A673 (cell line): ENCODE data around the gene SMOC1. TPM values are rescaled to one million over a fixed set of nuclear protein-coding genes. Genes with fewer than 3 reads are reported as not detected.

Experiments
- BruUV-seq: library from RNA; stranded (reverse); fragments of 400-500 nt; replicated peaks from 2 replicates; lab custom pipeline; 2021; lab: Mats Ljungman, UMichigan
- CTCF ChIA-PET: fragments of 300-600 bp; sonication (Branson Sonifier 250); formaldehyde crosslinking; loops from one replicate; lab custom pipeline; 2022; ENCODE audit warnings: antibody characterized with exemption; lab: Charles Lee
- POLR2A ChIA-PET: fragments of 300-600 bp; sonication (Branson Sonifier 250); formaldehyde crosslinking; loops from one replicate; lab custom pipeline; 2022; ENCODE audit warnings: antibody characterized with exemption; ENCODE audit not compliant: low non-redundant PET; lab: Charles Lee
- DNase-seq: peaks from one replicate; pipeline ENCODE4 v3.0.0-alpha.2; 2015; ENCODE audit warnings: low spot score
- H3K27ac ChIP-seq: fragments of 200-600 bp; sonication (generic); 2 replicates; pipeline ENCODE4 v1.5.1; 2016; ENCODE audit warnings: mixed run types, low read depth, mild to moderate bottlenecking, mixed read lengths, antibody characterized with exemption, low read length; ENCODE audit not compliant: poor library complexity, severe bottlenecking
- H3K27me3 ChIP-seq: fragments of 200-600 bp; sonication (generic); replicated peaks from 2 replicates; pipeline ENCODE4 v1.6.1; 2017; ENCODE audit warnings: mixed run types, low read depth, mild to moderate bottlenecking, mixed read lengths, antibody characterized with exemption, low read length; ENCODE audit not compliant: insufficient read depth, poor library complexity
- H3K36me3 ChIP-seq: fragments of 200-600 bp; sonication (generic); 2 replicates; pipeline ENCODE4 v1.6.1; 2016; ENCODE audit warnings: mixed run types, mild to moderate bottlenecking, mixed read lengths, antibody characterized with exemption, low read length; ENCODE audit not compliant: insufficient read depth, poor library complexity, severe bottlenecking
- H3K4me1 ChIP-seq: fragments of 200-600 bp; sonication (generic); 2 replicates; pipeline ENCODE4 v1.6.1; 2017; ENCODE audit warnings: mixed run types, mild to moderate bottlenecking, mixed read lengths, antibody characterized with exemption, low read length; ENCODE audit not compliant: insufficient read depth, poor library complexity, severe bottlenecking
- H3K4me3 ChIP-seq: fragments of 200-600 bp; sonication (generic); 2 replicates; pipeline ENCODE4 v1.5.1; 2016; ENCODE audit warnings: low read depth, mixed run types, mild to moderate bottlenecking, mixed read lengths, low read length; ENCODE audit not compliant: poor library complexity, severe bottlenecking
- H3K9me3 ChIP-seq: fragments of 200-600 bp; sonication (generic); 2 replicates; pipeline ENCODE4 v1.6.1; 2016; ENCODE audit warnings: mixed run types, low read depth, mild to moderate bottlenecking, mixed read lengths, antibody characterized with exemption, low read length; ENCODE audit not compliant: poor library complexity, severe bottlenecking
- CTCF ChIP-seq: fragments of 300-800, 200-600 bp; sonication (generic); conservative IDR thresholded peaks from 2 replicates; pipeline ENCODE4 v1.5.1; 2017; ENCODE audit warnings: low read depth, mild to moderate bottlenecking, antibody characterized with exemption, low read length, moderate library complexity, mixed read lengths
- EZH2 ChIP-seq: fragments of 200-600 bp; sonication (generic); IDR thresholded peaks from 2 replicates; pipeline ENCODE4 v1.6.1; 2017; ENCODE audit warnings: borderline replicate concordance, low read depth, mild to moderate bottlenecking, mixed read lengths, antibody characterized with exemption, low read length; ENCODE audit not compliant: poor library complexity, severe bottlenecking
- intact Hi-C: fragments of 100-400 bp; cut with micrococcal nuclease; formaldehyde crosslinking; loops from one replicate; pipeline ENCODE4 v1.10.0; 2022; ENCODE audit not compliant: unreplicated experiment
- total RNA-seq: library from RNA; stranded (reverse); gene quantifications from 2 replicates; pipeline ENCODE4 v1.2.3, GENCODE V29; 2021

The SMOC1 gene
- total RNA-seq, 1 experiment from 2014 or later = not detected

- peaks cover 3% of the 10 kb centered on the region for H3K27me3 ChIP-seq
- H3K36me3 ChIP-seq = no peaks in the 10 kb centered on the region
- ChIA-PET CTCF (interaction anchor here (0.6 kb wide), 1 partner anchor 439 kb away, joined by 4 read pairs; the partner anchor contains the start of gene CCDC177), POLR2A (no interaction called here)
- intact Hi-C loops = loop anchor here (5.0 kb wide), 1 partner anchor 196 kb away; no protein-coding TSS in a partner anchor
- H3K27ac ChIP-seq = no peak overlapping the region
- H3K4me1 ChIP-seq = no peaks in the 10 kb centered on the region
- no TSS peak for BruUV-seq
- peak; percentile 84 for TF ChIP-seq CTCF
- no peak for TF ChIP-seq EZH2
- no peaks in the 10 kb centered on the region for H3K9me3 ChIP-seq
- peak; percentile 52 for DNase-seq
- H3K4me3 ChIP-seq = no peak overlapping the region
These were observed 134.2 kb downstream of the SMOC1 start for GRCh38 chr14:70013271-70013873.

GRCh38 chr14:70014406-70015095, 135.3 kb downstream of the SMOC1 start:
- Histone ChIP-seq H3K36me3 (no peaks in the 10 kb centered on the region), H3K4me1 (no peaks in the 10 kb centered on the region), H3K27ac (no peak overlapping the region), H3K27me3 (peaks cover 3% of the 10 kb centered on the region), H3K9me3 (no peaks in the 10 kb centered on the region), H3K4me3 (no peak overlapping the region)
- POLR2A ChIA-PET = no interaction called here
- BruUV-seq = no TSS peak
- no peak for TF ChIP-seq EZH2
- TF ChIP-seq CTCF = no peak
- no peak for DNase-seq
- CTCF ChIA-PET = no interaction called here
- intact Hi-C loops = loop anchor here (5.0 kb wide), 1 partner anchor 197 kb away; no protein-coding TSS in a partner anchor

- no TSS peak for BruUV-seq
- H3K27me3 ChIP-seq = peaks cover 3% of the 10 kb centered on the region
- TF ChIP-seq CTCF = no peak
- no peak for TF ChIP-seq EZH2
- H3K9me3 ChIP-seq = no peaks in the 10 kb centered on the region
- no peak overlapping the region for H3K27ac ChIP-seq
- ChIA-PET CTCF (no interaction called here), POLR2A (no interaction called here)
- no peak overlapping the region for H3K4me3 ChIP-seq
- no peak for DNase-seq
- no peaks in the 10 kb centered on the region for H3K4me1 ChIP-seq
- intact Hi-C loops = no loop called here
- no peaks in the 10 kb centered on the region for H3K36me3 ChIP-seq
These were observed 139.0 kb downstream of the SMOC1 start for GRCh38 chr14:70018230-70018629.
